Left lung (tissue), 10 donors: ENCODE results near the gene AP2B1. TPM values are rescaled to one million over a fixed set of nuclear protein-coding genes. Genes with fewer than 3 reads are reported as not detected.

Experiments used
- ATAC-seq: fragments of 200-7000 bp; cut with Tn5 transposase; one replicate; pipeline ENCODE4 v1.9.1; 2020; ENCODE audit warnings: moderate library complexity
- DNase-seq, 4 donors: peaks; one replicate each; pipeline ENCODE4 v3.0.0-alpha.2; 2013 to 2020
- H3K27ac ChIP-seq, 2 donors: fragments of 200-600 bp; sonication (generic) in 1 of 2; one replicate each; pipeline versions ENCODE4 v1.5.0 to v1.8.0; 2020 to 2021
- H3K27me3 ChIP-seq, 2 donors: fragments of 200-600 bp; sonication (generic) in 1 of 2; one replicate each; pipeline versions ENCODE4 v1.5.0 to v1.8.0; 2020 to 2021
- H3K36me3 ChIP-seq, 2 donors: fragments of 200-600 bp; sonication (generic) in 1 of 2; one replicate each; pipeline versions ENCODE4 v1.5.0 to v1.8.0; 2020 to 2021
- H3K4me1 ChIP-seq, 2 donors: fragments of 200-600 bp; one replicate each; pipeline ENCODE4 v1.8.0; 2021
- H3K4me3 ChIP-seq, 2 donors: fragments of 200-600 bp; sonication (generic) in 1 of 2; one replicate each; pipeline versions ENCODE4 v1.5.0 to v1.8.0; 2020 to 2021; ENCODE audit warnings: mild to moderate bottlenecking in 1 of 2
- H3K9me3 ChIP-seq, 2 donors: fragments of 200-600 bp; sonication (generic) in 1 of 2; one replicate each; pipeline versions ENCODE4 v1.5.0 to v1.8.0; 2020 to 2021
- intact Hi-C, 2 donors: fragments of 100-400 bp; cut with DNase I; formaldehyde crosslinking; loops; one replicate each; pipeline versions ENCODE4 v1.11.2 to v1.14.2; 2022
- polyA plus RNA-seq, 6 donors: library from polyadenylated mRNA; unstranded; fragments of 120-200 nt; gene quantifications; one replicate each; pipeline ENCODE4 v1.2.1, GENCODE V29; 2013; ENCODE audit not compliant: insufficient read length in 6 of 6
- total RNA-seq, 2 donors: library from RNA; stranded (reverse); fragmentation: NEBNext Ultra II Directional; extraction: Animal tissue kit (Norgen Biotek cat#: 25700); gene quantifications; one replicate each; pipeline ENCODE4 v1.2.1, GENCODE V29; 2021
- TF ChIP-seq, protein P1 (sequence below), 2 donors: fragments of 200-600 bp; sonication (generic) in 1 of 2; IDR thresholded peaks; one replicate each; pipeline versions ENCODE4 v1.5.0 to v1.8.0; 2021; ENCODE audit warnings: antibody characterized with exemption in 2 of 2
- donor health status: DM: no; HTN: yes; CAD: no.
- donor health status: DM: no; HTN: no; CAD: no.

AP2B1 gene
- total and polyA plus RNA-seq, 8 donors = 132 to 195 (median 154) TPM

DNA sequence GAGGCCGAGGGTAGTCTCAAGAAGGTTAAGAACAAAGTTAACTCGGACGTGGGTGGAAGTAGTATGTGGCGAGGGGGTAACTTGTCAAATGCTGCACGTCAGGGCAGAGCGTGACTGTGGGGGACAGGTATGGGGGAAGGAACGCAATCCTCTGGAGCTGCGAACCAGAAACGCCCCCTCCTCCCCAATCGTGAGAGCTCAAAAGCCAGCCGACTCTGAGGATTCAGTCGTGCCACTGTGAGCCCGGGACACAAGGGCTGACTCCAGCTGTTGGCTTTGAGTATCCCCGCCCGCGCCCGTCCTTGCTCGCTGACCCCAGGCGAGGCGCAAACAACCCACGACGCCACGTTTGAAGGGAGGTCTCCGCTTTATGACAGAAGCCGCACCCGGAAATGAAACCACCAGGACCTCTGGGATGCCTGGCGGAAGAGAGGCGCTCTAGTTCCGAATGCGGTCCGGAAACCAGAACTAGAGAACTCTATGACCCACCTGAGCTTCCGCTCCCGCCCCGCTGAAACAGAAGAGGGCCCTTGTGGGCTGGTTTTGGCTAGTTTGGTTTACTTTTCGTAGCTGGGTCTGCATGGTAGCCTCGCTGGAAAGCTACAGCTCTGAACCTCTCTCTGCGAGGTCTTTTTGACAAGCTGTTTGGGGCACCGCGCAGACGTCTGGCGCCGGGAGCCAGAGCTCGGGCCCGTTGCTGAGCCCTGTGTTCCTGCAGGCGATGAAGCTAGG, 8.8 kb upstream of the AP2B1 start, which contains the start of gene PEX12:
PEX12 (minus strand) TSS at position 375 of the 732 bp plus-strand sequence. CDS start 550 bp downstream, outside the sequence.
- Histone ChIP-seq H3K27me3 (no peaks in the 10 kb centered on the region), H3K27ac (peak within 1 kb of the TSS; percentile 89 to 92), H3K36me3 (peaks cover 3 to 28% of the 10 kb centered on the region in 2 donors), H3K4me3 (peak within 1 kb of the TSS; percentile 65 to 74), H3K9me3 (no peaks in the 10 kb centered on the region), H3K4me1 (peaks cover 7 to 25% of the 10 kb centered on the region in 2 donors)
- intact Hi-C loops = no loop called here
- DNase-seq = peak; percentile 87 to 95 (median 92)
- TF ChIP-seq, protein P1, sequence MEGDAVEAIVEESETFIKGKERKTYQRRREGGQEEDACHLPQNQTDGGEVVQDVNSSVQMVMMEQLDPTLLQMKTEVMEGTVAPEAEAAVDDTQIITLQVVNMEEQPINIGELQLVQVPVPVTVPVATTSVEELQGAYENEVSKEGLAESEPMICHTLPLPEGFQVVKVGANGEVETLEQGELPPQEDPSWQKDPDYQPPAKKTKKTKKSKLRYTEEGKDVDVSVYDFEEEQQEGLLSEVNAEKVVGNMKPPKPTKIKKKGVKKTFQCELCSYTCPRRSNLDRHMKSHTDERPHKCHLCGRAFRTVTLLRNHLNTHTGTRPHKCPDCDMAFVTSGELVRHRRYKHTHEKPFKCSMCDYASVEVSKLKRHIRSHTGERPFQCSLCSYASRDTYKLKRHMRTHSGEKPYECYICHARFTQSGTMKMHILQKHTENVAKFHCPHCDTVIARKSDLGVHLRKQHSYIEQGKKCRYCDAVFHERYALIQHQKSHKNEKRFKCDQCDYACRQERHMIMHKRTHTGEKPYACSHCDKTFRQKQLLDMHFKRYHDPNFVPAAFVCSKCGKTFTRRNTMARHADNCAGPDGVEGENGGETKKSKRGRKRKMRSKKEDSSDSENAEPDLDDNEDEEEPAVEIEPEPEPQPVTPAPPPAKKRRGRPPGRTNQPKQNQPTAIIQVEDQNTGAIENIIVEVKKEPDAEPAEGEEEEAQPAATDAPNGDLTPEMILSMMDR (IDR thresholded peaks at IDR 0.05) = no peak
- peak; percentile 98 for ATAC-seq

DNA sequence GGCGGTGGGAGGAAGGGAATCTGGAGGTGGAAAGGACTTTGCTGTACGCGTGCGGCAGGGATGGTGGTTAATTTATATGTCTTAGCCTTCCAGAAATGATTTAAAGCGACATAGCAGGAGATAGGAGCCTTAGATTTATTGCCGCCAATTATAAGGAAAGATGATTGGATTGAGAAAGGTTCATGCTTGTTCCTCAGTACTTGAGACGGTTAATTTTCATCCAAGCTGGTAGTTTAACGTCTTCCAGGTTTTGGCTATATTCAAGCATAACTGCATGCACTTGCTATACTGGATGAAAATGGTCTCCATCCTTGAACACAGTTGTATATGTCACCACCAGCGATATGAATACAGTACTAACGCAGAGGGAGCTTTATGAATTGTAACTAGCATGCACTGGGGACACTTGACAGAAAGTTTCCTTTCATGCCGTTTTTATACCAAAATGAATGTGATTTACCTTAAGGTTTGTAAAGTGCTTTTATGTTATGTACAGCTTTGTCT, 8.1 kb upstream of the AP2B1 start:
- peak overlapping the region; percentile 89 to 92 for H3K27ac ChIP-seq
- H3K27me3 ChIP-seq = no peaks in the 10 kb centered on the region
- peaks cover 7 to 25% of the 10 kb centered on the region in 2 donors for H3K4me1 ChIP-seq
- intact Hi-C loops = no loop called here
- TF ChIP-seq, protein P1 (IDR thresholded peaks at IDR 0.05) = no peak
- no peak for DNase-seq
- peak; percentile 29 for ATAC-seq
- H3K9me3 ChIP-seq = no peaks in the 10 kb centered on the region
- H3K4me3 ChIP-seq = peak overlapping the region; percentile 65 to 74
- peaks cover 3 to 22% of the 10 kb centered on the region in 2 donors for H3K36me3 ChIP-seq

DNA sequence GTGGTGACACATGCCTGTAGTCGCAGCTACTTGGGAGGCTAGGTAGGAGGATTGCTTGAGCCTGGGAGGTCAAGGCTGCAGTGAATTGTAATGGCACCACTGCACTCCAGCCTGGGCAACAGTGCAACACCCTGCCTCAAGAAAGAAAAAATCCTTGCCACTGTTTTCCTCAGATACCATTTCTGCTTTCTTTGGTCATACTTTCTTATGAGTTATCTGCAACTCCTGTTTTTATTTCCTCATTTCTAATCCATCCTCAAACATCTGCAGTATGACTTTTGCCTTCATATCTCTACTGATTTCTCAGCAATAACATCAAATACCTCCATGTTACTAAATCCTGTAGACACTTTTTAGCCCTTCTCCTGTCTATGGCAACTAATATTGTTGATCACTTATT, 3.1 kb upstream of the AP2B1 start:
- TF ChIP-seq, protein P1 (IDR thresholded peaks at IDR 0.05) = no peak
- H3K27me3 ChIP-seq = no peaks in the 10 kb centered on the region
- H3K4me1 ChIP-seq = peaks cover 7 to 27% of the 10 kb centered on the region in 2 donors
- no peak overlapping the region for H3K4me3 ChIP-seq
- H3K27ac ChIP-seq = no peak overlapping the region
- DNase-seq (no peak), ATAC-seq (no peak)
- H3K36me3 ChIP-seq = no peaks in the 10 kb centered on the region
- intact Hi-C loops = no loop called here
- H3K9me3 ChIP-seq = no peaks in the 10 kb centered on the region

DNA sequence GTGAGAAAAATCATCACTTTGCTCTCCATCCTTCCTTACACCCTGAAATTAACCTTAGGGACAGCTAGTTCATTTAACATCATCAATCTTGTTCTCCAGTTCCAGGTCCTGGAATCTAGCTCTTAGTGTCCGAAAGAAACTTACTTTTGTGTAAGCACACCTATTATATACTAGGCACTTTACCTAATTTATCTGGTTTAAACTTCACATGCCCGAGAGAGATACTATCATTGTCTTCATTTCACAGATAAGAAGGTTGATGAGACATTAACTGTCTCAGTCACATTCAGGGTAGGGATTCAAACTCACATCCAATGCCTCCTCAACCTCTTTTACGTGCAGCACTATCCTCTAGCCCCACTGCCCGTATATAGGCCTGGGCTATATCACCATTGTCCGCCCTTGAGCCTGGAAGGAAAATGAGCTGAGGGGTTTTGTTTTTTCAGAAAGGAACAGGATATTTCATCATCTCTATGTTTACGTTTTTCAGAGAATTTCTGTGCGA, 501 bp upstream of the AP2B1 start:
- H3K4me1 ChIP-seq = peaks cover 8 to 36% of the 10 kb centered on the region in 2 donors
- H3K27me3 ChIP-seq = no peaks in the 10 kb centered on the region
- intact Hi-C loops = no loop called here
- no peaks in the 10 kb centered on the region for H3K36me3 ChIP-seq
- ATAC-seq (peak; percentile 5), DNase-seq (no peak)
- H3K9me3 ChIP-seq = no peaks in the 10 kb centered on the region
- TF ChIP-seq, protein P1 (IDR thresholded peaks at IDR 0.05) = no peak
- peak overlapping the region; percentile 61 to 70 for H3K4me3 ChIP-seq
- peak overlapping the region; percentile 92 to 97 for H3K27ac ChIP-seq
